Stimulated activated naive B cell treated with anti-CD40 and anti-IgM and Interleukin-4, amounts not matched to agents 10 μg/mL and 1 μg/mL and 100 μg/mL, for 72 hours (primary cell): ENCODE results near the gene ZNF407.
A peak's percentile ranks its signal among the peaks of the same experiment; 100 is the strongest.

Experiments used
- ATAC-seq, 2 donors: fragments of 150-1000 bp; cut with Tn5 transposase; replicated peaks; 2 replicates each; pipeline ENCODE4 v1.10.0; 2021; ENCODE audit warnings: moderate library complexity in 1 of 2
- DNase-seq: peaks from one replicate; pipeline ENCODE4 v3.0.0; 2021
- H3K27ac Mint-ChIP-seq: one replicate; pipeline ENCODE4 v1.8.0; 2022; ENCODE audit warnings: mild to moderate bottlenecking, mixed read lengths
- H3K27me3 Mint-ChIP-seq, 2 donors: one replicate each; pipeline ENCODE4 v1.8.0; 2022; ENCODE audit warnings: mixed read lengths in 2 of 2
- H3K36me3 Mint-ChIP-seq, 2 donors: one replicate each; pipeline ENCODE4 v1.8.0; 2022; ENCODE audit warnings: mixed read lengths in 2 of 2, mild to moderate bottlenecking in 1 of 2
- H3K4me1 Mint-ChIP-seq, 2 donors: one replicate each; pipeline ENCODE4 v1.8.0; 2022; ENCODE audit warnings: mixed read lengths in 2 of 2, mild to moderate bottlenecking in 1 of 2
- H3K4me3 Mint-ChIP-seq, 2 donors: one replicate each; pipeline ENCODE4 v1.8.0; 2022; ENCODE audit warnings: mild to moderate bottlenecking in 2 of 2, mixed read lengths in 2 of 2, moderate library complexity in 1 of 2
- H3K9me3 Mint-ChIP-seq, 2 donors: one replicate each; pipeline ENCODE4 v1.8.0; 2022; ENCODE audit warnings: mixed read lengths in 2 of 2, mild to moderate bottlenecking in 1 of 2

The ZNF407 gene

GRCh38 chr18:74856434-74856833 is 258.8 kb downstream of the ZNF407 start:
- Mint-ChIP-seq H3K9me3 (no peaks in the 10 kb centered on the region), H3K36me3 (peaks cover 0 to 6% of the 10 kb centered on the region in 2 donors), H3K4me3 (no peak overlapping the region), H3K4me1 (peaks cover 0 to 2% of the 10 kb centered on the region in 2 donors), H3K27ac (no peak overlapping the region), H3K27me3 (no peaks in the 10 kb centered on the region)
- no peak for DNase-seq
- ATAC-seq, result no peak

GRCh38 chr18:74856928-74857327 is 259.3 kb downstream of the ZNF407 start:
- no peak for DNase-seq
- Mint-ChIP-seq H3K4me3 (no peak overlapping the region), H3K27me3 (no peaks in the 10 kb centered on the region), H3K4me1 (no peaks in the 10 kb centered on the region), H3K36me3 (peaks cover 0 to 6% of the 10 kb centered on the region in 2 donors), H3K9me3 (no peaks in the 10 kb centered on the region), H3K27ac (no peak overlapping the region)
- no peak for ATAC-seq

GRCh38 chr18:74857901-74858300 is 260.2 kb downstream of the ZNF407 start:
- ATAC-seq, result no peak
- H3K4me1 Mint-ChIP-seq, result no peaks in the 10 kb centered on the region
- no peaks in the 10 kb centered on the region for H3K9me3 Mint-ChIP-seq
- no peaks in the 10 kb centered on the region for H3K27me3 Mint-ChIP-seq
- DNase-seq, result no peak
- no peak overlapping the region for H3K27ac Mint-ChIP-seq
- no peak overlapping the region for H3K4me3 Mint-ChIP-seq
- H3K36me3 Mint-ChIP-seq, result peaks cover 0 to 8% of the 10 kb centered on the region in 2 donors

GRCh38 chr18:74861154-74861553 is 263.5 kb downstream of the ZNF407 start:
- Mint-ChIP-seq H3K9me3 (no peaks in the 10 kb centered on the region), H3K27me3 (no peaks in the 10 kb centered on the region), H3K27ac (no peak overlapping the region), H3K4me1 (no peaks in the 10 kb centered on the region), H3K36me3 (peaks cover 0 to 5% of the 10 kb centered on the region in 2 donors), H3K4me3 (no peak overlapping the region)
- ATAC-seq, result no peak
- DNase-seq, result no peak

GRCh38 chr18:74862094-74862493 is 264.4 kb downstream of the ZNF407 start:
- ATAC-seq (no peak), DNase-seq (no peak)
- peaks cover 0 to 5% of the 10 kb centered on the region in 2 donors for H3K36me3 Mint-ChIP-seq
- no peaks in the 10 kb centered on the region for H3K9me3 Mint-ChIP-seq
- no peak overlapping the region for H3K4me3 Mint-ChIP-seq
- no peaks in the 10 kb centered on the region for H3K4me1 Mint-ChIP-seq
- no peaks in the 10 kb centered on the region for H3K27me3 Mint-ChIP-seq
- no peak overlapping the region for H3K27ac Mint-ChIP-seq

GRCh38 chr18:74866577-74866976 is 268.9 kb downstream of the ZNF407 start:
- peaks cover 10 to 11% of the 10 kb centered on the region in 2 donors for H3K4me1 Mint-ChIP-seq
- H3K36me3 Mint-ChIP-seq, result peaks cover 0 to 2% of the 10 kb centered on the region in 2 donors
- no peak overlapping the region for H3K4me3 Mint-ChIP-seq
- H3K9me3 Mint-ChIP-seq, result no peaks in the 10 kb centered on the region
- no peaks in the 10 kb centered on the region for H3K27me3 Mint-ChIP-seq
- DNase-seq, result no peak
- no peak overlapping the region for H3K27ac Mint-ChIP-seq
- no peak for ATAC-seq

- Mint-ChIP-seq H3K9me3 (no peaks in the 10 kb centered on the region), H3K4me3 (no peak overlapping the region), H3K27me3 (no peaks in the 10 kb centered on the region), H3K4me1 (peaks cover 10 to 11% of the 10 kb centered on the region in 2 donors), H3K27ac (no peak overlapping the region), H3K36me3 (no peaks in the 10 kb centered on the region)
- ATAC-seq (no peak), DNase-seq (no peak)
Measured at GRCh38 chr18:74868461-74868860, 270.8 kb downstream of the ZNF407 start.

- no peak for DNase-seq
- Mint-ChIP-seq H3K27me3 (no peaks in the 10 kb centered on the region), H3K9me3 (no peaks in the 10 kb centered on the region), H3K27ac (peak overlapping the region; percentile 56), H3K36me3 (no peaks in the 10 kb centered on the region), H3K4me1 (peaks cover 10 to 11% of the 10 kb centered on the region in 2 donors), H3K4me3 (no peak overlapping the region)
- peak; percentile 59 to 69 for ATAC-seq
Measured at GRCh38 chr18:74869904-74870863, 272.5 kb downstream of the ZNF407 start.

- H3K9me3 Mint-ChIP-seq, result no peaks in the 10 kb centered on the region
- no peak for DNase-seq
- no peaks in the 10 kb centered on the region for H3K27me3 Mint-ChIP-seq
- no peak for ATAC-seq
- H3K27ac Mint-ChIP-seq, result no peak overlapping the region
- H3K4me1 Mint-ChIP-seq, result peaks cover 10 to 11% of the 10 kb centered on the region in 2 donors
- no peak overlapping the region for H3K4me3 Mint-ChIP-seq
- H3K36me3 Mint-ChIP-seq, result no peaks in the 10 kb centered on the region
Measured at GRCh38 chr18:74870950-74871349, 273.3 kb downstream of the ZNF407 start.

- Mint-ChIP-seq H3K4me1 (peaks cover 10 to 11% of the 10 kb centered on the region in 2 donors), H3K36me3 (peaks cover 0 to 4% of the 10 kb centered on the region in 2 donors), H3K27me3 (no peaks in the 10 kb centered on the region), H3K4me3 (no peak overlapping the region), H3K27ac (no peak overlapping the region), H3K9me3 (no peaks in the 10 kb centered on the region)
- no peak for ATAC-seq
- no peak for DNase-seq
Measured at GRCh38 chr18:74873629-74874028, 276.0 kb downstream of the ZNF407 start.

- ATAC-seq (no peak), DNase-seq (no peak)
- H3K4me1 Mint-ChIP-seq, result peaks cover 7 to 10% of the 10 kb centered on the region in 2 donors
- H3K9me3 Mint-ChIP-seq, result no peaks in the 10 kb centered on the region
- no peak overlapping the region for H3K27ac Mint-ChIP-seq
- peaks cover 0 to 5% of the 10 kb centered on the region in 2 donors for H3K36me3 Mint-ChIP-seq
- H3K4me3 Mint-ChIP-seq, result no peak overlapping the region
- H3K27me3 Mint-ChIP-seq, result no peaks in the 10 kb centered on the region
Measured at GRCh38 chr18:74874351-74874750, 276.7 kb downstream of the ZNF407 start.

GRCh38 chr18:74876630-74877243 is 279.1 kb downstream of the ZNF407 start:
- no peak for DNase-seq
- Mint-ChIP-seq H3K27ac (no peak overlapping the region), H3K27me3 (no peaks in the 10 kb centered on the region), H3K4me1 (no peaks in the 10 kb centered on the region), H3K9me3 (peaks cover 0 to 3% of the 10 kb centered on the region in 2 donors), H3K36me3 (peaks cover 11 to 13% of the 10 kb centered on the region in 2 donors), H3K4me3 (no peak overlapping the region)
- no peak for ATAC-seq

GRCh38 chr18:74878267-74878666 is 280.6 kb downstream of the ZNF407 start:
- ATAC-seq (no peak), DNase-seq (no peak)
- Mint-ChIP-seq H3K4me3 (no peak overlapping the region), H3K9me3 (peaks cover 0 to 3% of the 10 kb centered on the region in 2 donors), H3K4me1 (no peaks in the 10 kb centered on the region), H3K36me3 (peaks cover 15 to 17% of the 10 kb centered on the region in 2 donors), H3K27me3 (no peaks in the 10 kb centered on the region), H3K27ac (no peak overlapping the region)

- Mint-ChIP-seq H3K4me3 (no peak overlapping the region), H3K36me3 (peaks cover 15 to 20% of the 10 kb centered on the region in 2 donors), H3K27ac (no peak overlapping the region), H3K27me3 (no peaks in the 10 kb centered on the region), H3K4me1 (no peaks in the 10 kb centered on the region), H3K9me3 (peaks cover 0 to 3% of the 10 kb centered on the region in 2 donors)
- no peak for ATAC-seq
- no peak for DNase-seq
Measured at GRCh38 chr18:74880706-74881278, 283.1 kb downstream of the ZNF407 start.
